Stimulated activated CD8-positive, alpha-beta memory T cell treated with anti-CD3 and anti-CD28 coated beads, Interleukin-15, amount 100 ng/mL, for 1 hour (primary cell): Measurements from ENCODE around the gene CRYBB2.
"Not testable (repeated sequence)": the region's sequence is repeated elsewhere in the genome, so short reads cannot be mapped to it uniquely, and the experiment has no call there.

Experiments
- DNase-seq: peaks from one replicate; pipeline ENCODE4 v3.0.0-alpha.2; 2020; ENCODE audit warnings: low read depth

Gene CRYBB2

GRCh38 chr22:25233706-25234105, 14.3 kb downstream of the CRYBB2 start:
- not testable (repeated sequence) for DNase-seq

GRCh38 chr22:25235547-25236290, 16.3 kb downstream of the CRYBB2 start:
- peak; percentile 22 for DNase-seq

GRCh38 chr22:25236417-25236816, 17.0 kb downstream of the CRYBB2 start:
- no peak for DNase-seq

- no peak for DNase-seq
Observed at GRCh38 chr22:25237503-25237902, 18.1 kb downstream of the CRYBB2 start.

- not testable (repeated sequence) for DNase-seq
Observed at GRCh38 chr22:25238058-25238457, 18.6 kb downstream of the CRYBB2 start.

- DNase-seq: not testable (repeated sequence)
Observed at GRCh38 chr22:25255169-25255568, 35.7 kb downstream of the CRYBB2 start.

GRCh38 chr22:25267567-25267966, 48.1 kb downstream of the CRYBB2 start:
- DNase-seq: not testable (repeated sequence)

GRCh38 chr22:25268902-25269301, 49.5 kb downstream of the CRYBB2 start:
- not testable (repeated sequence) for DNase-seq

GRCh38 chr22:25270061-25270460, 50.6 kb downstream of the CRYBB2 start:
- DNase-seq: not testable (repeated sequence)

- not testable (repeated sequence) for DNase-seq
Observed at GRCh38 chr22:25273231-25273630, 53.8 kb downstream of the CRYBB2 start.

- not testable (repeated sequence) for DNase-seq
Observed at GRCh38 chr22:25273928-25274327, 54.5 kb downstream of the CRYBB2 start.

- not testable (repeated sequence) for DNase-seq
Observed at GRCh38 chr22:25280118-25280517, 60.7 kb downstream of the CRYBB2 start.
